ENCODE results near the gene HIRIP3.

GRCh38 chr16:30005341-30006094, 10.1 kb upstream of the HIRIP3 start:
- no peak for TF ChIP-seq USF2 (IDR thresholded peaks at IDR 0.05; ENCODE audit: low read depth, low read length)
- peak; percentile 73 for TF ChIP-seq CTCF (conservative IDR thresholded peaks at IDR 0.05; ENCODE audit: low read depth, low read length)
- TF ChIP-seq RCOR1 (IDR thresholded peaks at IDR 0.05; ENCODE audit: insufficient replicate concordance, low read length): no peak
- no peak for TF ChIP-seq ELK1 (IDR thresholded peaks at IDR 0.05; ENCODE audit: borderline replicate concordance, low read depth, low read length)
- TF ChIP-seq BHLHE40 (IDR thresholded peaks at IDR 0.05; ENCODE audit: low read depth, low read length): no peak
- peak; percentile 64 for TF ChIP-seq RAD21 (IDR thresholded peaks at IDR 0.05; ENCODE audit: low read length)
- TF ChIP-seq MAZ (IDR thresholded peaks at IDR 0.05; ENCODE audit: borderline replicate concordance, low read depth, low read length): peak; percentile 29; the same call in 1 of the 2 replicates
- no peak for TF ChIP-seq POLR2A (IDR thresholded peaks at IDR 0.05; ENCODE audit: low read depth, low read length)
- no peak for TF ChIP-seq CEBPB (IDR thresholded peaks at IDR 0.05; ENCODE audit: low read depth, low read length)
